ENCODE measurements around the gene EIF2B2.

GRCh38 chr14:74979029-74979428 lies 23.7 kb upstream of the EIF2B2 start:
- TF ChIP-seq CTCF (IDR thresholded peaks at IDR 0.05) (no peak), EP300 (IDR thresholded peaks at IDR 0.05) (no peak)
